Glomerular visceral epithelial cell (primary cell): ENCODE data around the gene CPVL.

ENCODE experiments used
- DNase-seq: peaks from one replicate; pipeline ENCODE4 v3.0.0-alpha.2; 2016; ENCODE audit errors: extremely low spot score

CPVL gene

GRCh38 chr7:29156907-29157452, 10.6 kb upstream of the CPVL start:
- DNase-seq: no peak

GRCh38 chr7:29154076-29154475, 7.7 kb upstream of the CPVL start:
- DNase-seq: no peak

GRCh38 chr7:29150856-29151255, 4.5 kb upstream of the CPVL start:
- no peak for DNase-seq

GRCh38 chr7:29149036-29149435, 2.7 kb upstream of the CPVL start:
- DNase-seq: no peak

- no peak for DNase-seq
These were observed 1.5 kb upstream of the CPVL start for GRCh38 chr7:29147821-29148220.

GRCh38 chr7:29146888-29147609, 712 bp upstream of the CPVL start:
- no peak for DNase-seq

GRCh38 chr7:29145553-29146056, 732 bp downstream of the CPVL start:
- no peak for DNase-seq

- no peak for DNase-seq
These were observed 2.6 kb downstream of the CPVL start for GRCh38 chr7:29143751-29144150.

GRCh38 chr7:29142021-29142727, 4.2 kb downstream of the CPVL start:
- no peak for DNase-seq

- DNase-seq: no peak
These were observed 5.4 kb downstream of the CPVL start for GRCh38 chr7:29140873-29141468.

GRCh38 chr7:29139796-29140195, 6.5 kb downstream of the CPVL start:
- no peak for DNase-seq

- DNase-seq: no peak
These were observed 7.1 kb downstream of the CPVL start for GRCh38 chr7:29139191-29139590.

- no peak for DNase-seq
These were observed 7.7 kb downstream of the CPVL start for GRCh38 chr7:29138588-29138987.

- no peak for DNase-seq
These were observed 10.5 kb downstream of the CPVL start for GRCh38 chr7:29135846-29136245.

- no peak for DNase-seq
These were observed 13.4 kb downstream of the CPVL start for GRCh38 chr7:29132980-29133379.

- no peak for DNase-seq
These were observed 14.7 kb downstream of the CPVL start for GRCh38 chr7:29131678-29132077.

- DNase-seq: no peak
These were observed 16.2 kb downstream of the CPVL start for GRCh38 chr7:29130096-29130495.

GRCh38 chr7:29127527-29127926, 18.8 kb downstream of the CPVL start:
- DNase-seq: no peak

GRCh38 chr7:29126804-29127203, 19.5 kb downstream of the CPVL start:
- DNase-seq: no peak

- DNase-seq: no peak
These were observed 22.6 kb downstream of the CPVL start for GRCh38 chr7:29123626-29124190.

- DNase-seq: no peak
These were observed 23.6 kb downstream of the CPVL start for GRCh38 chr7:29122759-29123158.

GRCh38 chr7:29122081-29122480, 24.3 kb downstream of the CPVL start:
- no peak for DNase-seq
